ENCODE data around the gene LURAP1L.

- no peak for TF ChIP-seq CTCF (IDR thresholded peaks at IDR 0.05)
- no peak for TF ChIP-seq POLR2A (IDR thresholded peaks at IDR 0.05)
- TF ChIP-seq EP300 (IDR thresholded peaks at IDR 0.05), result no peak
These were observed 37.1 kb downstream of the LURAP1L start for GRCh38 chr9:12811935-12812334.

Data from tibial nerve (tissue), 4 donors.